Activated CD4-positive, CD25-positive, alpha-beta regulatory T cell treated with anti-CD3 and anti-CD28 coated beads, Interleukin-2, amount 50 U/mL, for 72 hours (primary cell): ENCODE data around the gene ZNF841.
"Not testable (repeated sequence)": the region's sequence is repeated elsewhere in the genome, so short reads cannot be mapped to it uniquely, and the experiment has no call there.

Experiments used
- DNase-seq: peaks from one replicate; pipeline ENCODE4 v3.0.0; 2021

The ZNF841 gene

GRCh38 chr19:52066258-52066863, 29.2 kb downstream of the ZNF841 start:
- DNase-seq, result no peak

DNA sequence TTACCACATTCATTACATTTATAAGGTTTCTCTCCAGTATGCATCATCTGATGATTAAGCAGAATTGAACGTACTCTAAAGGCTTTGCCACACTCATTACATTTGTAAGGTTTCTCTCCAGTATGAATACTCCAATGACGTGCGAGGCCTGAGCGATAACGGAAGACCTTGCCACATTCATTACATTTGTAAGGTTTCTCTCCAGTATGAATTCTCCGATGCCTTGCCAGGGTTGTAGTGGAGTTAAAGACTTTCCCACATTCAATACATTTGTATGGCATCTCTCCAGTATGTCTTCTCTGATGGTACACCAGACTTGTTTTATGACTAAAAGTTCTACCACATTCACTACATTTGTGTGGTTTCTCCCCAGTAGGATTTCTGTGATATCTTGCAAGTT, 30.2 kb downstream of the ZNF841 start:
- DNase-seq, result no peak

- DNase-seq, result not testable (repeated sequence)
These were observed 39.1 kb downstream of the ZNF841 start for GRCh38 chr19:52056480-52056879.

DNA sequence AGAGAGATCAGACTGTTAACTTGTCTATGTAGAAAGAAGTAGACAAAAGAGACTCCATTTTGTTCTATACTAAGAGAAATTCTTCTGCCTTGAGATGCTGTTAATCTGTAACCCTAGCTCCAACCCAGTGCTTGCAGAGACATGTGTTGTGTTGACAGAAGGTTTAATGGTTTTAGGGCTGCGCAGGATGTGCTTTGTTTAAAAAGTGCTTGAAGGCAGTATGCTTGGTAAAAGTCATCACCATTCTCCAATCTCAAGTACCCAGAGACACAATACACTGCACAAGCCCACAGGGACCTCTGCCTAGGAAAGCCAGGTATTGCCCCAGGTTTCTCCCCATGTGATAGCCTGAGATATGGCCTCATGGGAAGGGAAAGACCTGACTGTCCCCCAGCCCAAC, 43.8 kb downstream of the ZNF841 start:
- not testable (repeated sequence) for DNase-seq

- peak; percentile 80 for DNase-seq
These were observed 46.7 kb downstream of the ZNF841 start, which contains the start of gene ZNF432 for GRCh38 chr19:52048555-52049501. ZNF432 (minus strand) TSS chr19:52048838; CDS start chr19:52046868, 1,970 bp downstream.

DNA sequence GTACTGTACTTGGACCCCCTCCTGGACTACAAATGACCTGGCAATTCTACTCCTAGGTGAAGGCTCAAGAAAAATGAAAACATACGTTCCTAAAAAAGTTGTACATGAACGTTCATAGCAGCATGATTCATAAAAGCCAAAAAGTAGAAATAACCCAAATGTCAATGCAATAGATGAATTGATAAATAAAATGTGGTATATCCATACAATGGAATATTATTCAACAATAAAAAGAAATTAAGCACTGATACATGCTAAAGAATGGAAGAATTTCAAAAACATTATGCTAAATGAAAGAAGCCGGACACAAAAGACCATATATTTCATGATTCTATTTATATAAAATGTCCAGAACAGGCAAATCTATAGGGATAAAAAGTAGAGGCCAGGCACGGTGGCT, 56.4 kb downstream of the ZNF841 start:
- no peak for DNase-seq

DNA sequence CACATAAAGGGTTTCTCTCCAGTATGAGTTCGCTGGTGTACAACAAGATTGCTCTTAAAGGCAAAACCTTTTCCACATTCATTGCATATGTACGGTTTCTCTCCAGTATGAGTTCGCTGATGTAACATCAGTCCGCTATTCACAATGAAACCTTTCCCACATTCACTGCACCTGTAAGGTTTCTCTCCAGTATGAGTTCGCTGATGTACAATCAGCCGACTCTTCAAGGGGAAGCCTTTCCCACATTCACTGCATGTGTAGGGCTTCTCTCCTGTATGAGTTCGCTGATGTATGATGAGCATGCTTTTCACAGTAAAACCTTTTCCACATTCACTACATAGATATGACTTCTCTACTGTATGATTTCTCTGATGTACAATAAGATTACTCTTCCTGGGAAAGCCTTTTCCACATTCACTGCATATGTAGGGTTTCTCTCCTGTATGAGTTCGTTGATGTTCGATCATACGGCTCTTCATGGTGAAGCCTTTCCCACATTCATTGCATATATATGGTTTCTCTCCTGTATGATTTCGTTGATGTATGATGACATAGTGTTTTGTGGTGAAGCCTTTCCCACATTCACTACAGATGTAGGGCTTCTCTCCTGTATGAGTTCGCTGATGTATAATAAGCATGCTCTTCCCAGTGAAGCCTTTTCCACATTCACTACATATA, 61.4 kb downstream of the ZNF841 start:
- DNase-seq, result no peak

DNA sequence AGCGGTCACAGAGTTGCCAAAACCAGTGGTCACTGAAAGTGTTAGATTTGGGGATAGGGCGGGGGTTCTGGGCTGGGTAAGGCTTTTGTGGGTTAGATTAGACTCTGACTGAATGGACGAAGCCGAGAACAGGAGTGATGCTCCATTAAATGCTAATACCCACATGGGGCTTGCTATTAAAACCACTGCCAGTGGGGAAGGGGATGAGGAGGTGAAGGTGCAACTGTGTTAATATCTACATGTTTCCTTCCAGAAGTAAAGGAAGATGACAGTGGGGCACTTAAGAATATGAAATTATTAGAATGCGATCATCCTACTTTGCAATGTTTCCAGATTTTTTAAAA, 66.8 kb downstream of the ZNF841 start:
- no peak for DNase-seq

GRCh38 chr19:52028027-52028779, 67.4 kb downstream of the ZNF841 start, which contains the start of gene ZNF614:
ZNF614 (minus strand) TSS chr19:52028379; CDS start chr19:52025745, 2,634 bp downstream.
- peak; percentile 82 for DNase-seq

- not testable (repeated sequence) for DNase-seq
These were observed 69.1 kb downstream of the ZNF841 start for GRCh38 chr19:52026255-52026990.

DNA sequence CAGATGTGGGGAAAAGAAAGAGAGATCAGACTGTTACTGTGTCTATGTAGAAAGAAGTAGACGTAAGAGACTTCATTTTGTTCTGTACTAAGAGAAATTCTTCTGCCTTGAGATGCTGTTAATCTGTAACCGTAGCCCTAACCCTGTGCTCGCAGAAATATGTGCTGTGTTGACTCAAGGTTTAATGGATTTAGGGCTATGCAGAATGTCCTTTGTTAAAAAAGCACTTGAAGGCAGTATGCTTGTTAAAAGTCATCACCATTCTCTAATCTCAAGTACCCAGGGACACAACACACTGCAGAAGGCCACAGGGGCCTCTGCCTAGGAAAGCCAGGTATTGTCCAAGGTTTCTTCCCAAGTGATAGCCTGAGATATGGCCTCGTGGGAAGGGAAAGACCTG, 71.1 kb downstream of the ZNF841 start:
- not testable (repeated sequence) for DNase-seq

GRCh38 chr19:52022193-52022592, 73.4 kb downstream of the ZNF841 start:
- no peak for DNase-seq

DNA sequence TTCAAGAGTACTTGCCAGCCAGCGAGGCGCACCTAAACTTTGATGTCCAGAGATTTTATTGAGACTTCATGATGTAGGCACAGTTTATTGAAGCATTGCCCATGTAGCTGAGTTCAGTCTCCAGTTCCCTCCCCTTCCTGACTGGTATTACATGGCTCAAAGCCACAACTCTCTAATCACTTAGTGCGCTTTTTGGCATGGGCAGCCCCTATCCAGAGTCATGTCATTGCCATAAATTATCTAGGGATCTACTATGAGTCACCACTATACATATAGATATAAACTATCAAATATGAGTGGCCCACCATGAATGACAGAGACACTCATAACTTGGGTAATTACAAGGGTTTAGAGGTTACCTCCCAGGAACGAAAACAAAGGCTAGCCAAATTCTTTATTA, 75.1 kb downstream of the ZNF841 start:
- no peak for DNase-seq
